Osteoblast (primary cell): Measurements from ENCODE around the gene RALGDS. TPM values are rescaled to one million over a fixed set of nuclear protein-coding genes. Genes with fewer than 3 reads are reported as not detected.
A peak's percentile ranks its signal among the peaks of the same experiment; 100 is the strongest.
"Not testable (repeated sequence)": the region's sequence is repeated elsewhere in the genome, so short reads cannot be mapped to it uniquely, and the experiment has no call there.

Source experiments
- DNase-seq: peaks from one replicate; pipeline ENCODE4 v3.0.0; 2011; ENCODE audit warnings: low spot score, mixed read lengths; ENCODE audit not compliant: insufficient read length; ENCODE audit errors: missing footprints
- H2AFZ ChIP-seq: 2 replicates; pipeline ENCODE4 v1.6.0; 2011; ENCODE audit warnings: mild to moderate bottlenecking, low read length
- H3K27ac ChIP-seq: 2 replicates; pipeline ENCODE4 v1.5.1; 2011; ENCODE audit warnings: mild to moderate bottlenecking, low read depth, low read length, moderate library complexity
- H3K27me3 ChIP-seq: 2 replicates; pipeline ENCODE4 v1.6.0; 2012; ENCODE audit warnings: mild to moderate bottlenecking, control low read depth, inconsistent platforms, low read length, moderate library complexity; ENCODE audit not compliant: insufficient read depth
- H3K36me3 ChIP-seq: 2 replicates; pipeline ENCODE4 v1.5.1; 2011; ENCODE audit warnings: mild to moderate bottlenecking, low read length, control low read depth, moderate library complexity; ENCODE audit not compliant: insufficient read depth
- H3K4me1 ChIP-seq: 2 replicates; pipeline ENCODE4 v1.5.1; 2011; ENCODE audit warnings: mild to moderate bottlenecking, low read length, control low read depth, moderate library complexity; ENCODE audit not compliant: insufficient read depth
- H3K4me2 ChIP-seq: 2 replicates; pipeline ENCODE4 v1.6.0; 2011; ENCODE audit warnings: mild to moderate bottlenecking, low read length; ENCODE audit not compliant: insufficient read depth
- H3K4me3 ChIP-seq: fragments of 200-600 bp; sonication (generic); 3 replicates; pipeline ENCODE4 v1.5.1; 2012; ENCODE audit warnings: mild to moderate bottlenecking, low read length, inconsistent platforms; ENCODE audit not compliant: insufficient read depth
- H3K79me2 ChIP-seq: 2 replicates; pipeline ENCODE4 v1.6.0; 2012; ENCODE audit warnings: mild to moderate bottlenecking, low read length, control low read depth, inconsistent platforms; ENCODE audit not compliant: insufficient read depth
- H3K9me3 ChIP-seq: 2 replicates; pipeline ENCODE4 v1.5.1; 2011; ENCODE audit warnings: low read depth, low read length, control low read depth
- H4K20me1 ChIP-seq: 2 replicates; pipeline ENCODE4 v1.6.0; 2012; ENCODE audit warnings: mild to moderate bottlenecking, low read length, control low read depth; ENCODE audit not compliant: insufficient read depth
- CTCF ChIP-seq: IDR thresholded peaks from 2 replicates; pipeline ENCODE4 v1.5.1; 2011; ENCODE audit warnings: mild to moderate bottlenecking, low read depth, low read length, moderate library complexity; ENCODE audit errors: extremely low read depth
- total RNA-seq: library from RNA; depleted of rRNA; stranded (reverse); fragments of >200 nt; gene quantifications from 2 replicates; pipeline ENCODE4 v1.2.3, GENCODE V29; 2012

The RALGDS gene
- total RNA-seq: 11.2 and 12.7 TPM in 2 replicates

- peak within 1 kb of the TSS; percentile 75 for H3K4me3 ChIP-seq
- H3K9me3 ChIP-seq: no peaks in the 10 kb centered on the region
- H3K36me3 ChIP-seq: no peaks in the 10 kb centered on the region
- no peak for TF ChIP-seq CTCF
- peaks cover 60% of the 10 kb centered on the region for H4K20me1 ChIP-seq
- peak within 1 kb of the TSS; percentile 87 for H3K4me2 ChIP-seq
- H2AFZ ChIP-seq: no peak within 1 kb of the TSS
- H3K4me1 ChIP-seq: peaks cover 34% of the 10 kb centered on the region
- H3K79me2 ChIP-seq: peaks cover under 1% of the 10 kb centered on the region
- peaks cover 7% of the 10 kb centered on the region for H3K27me3 ChIP-seq
- no peak within 1 kb of the TSS for H3K27ac ChIP-seq
- DNase-seq: peak; percentile 100
These were observed at the start of gene RALGDS for GRCh38 chr9:133121198-133121914. TSS of gene RALGDS (minus strand) at chr9:133121240. CDS start at chr9:133121154, 86 bp downstream.

- no peaks in the 10 kb centered on the region for H3K36me3 ChIP-seq
These were observed 49.7 kb upstream of the RALGDS start for GRCh38 chr9:133170716-133171115.

DNA sequence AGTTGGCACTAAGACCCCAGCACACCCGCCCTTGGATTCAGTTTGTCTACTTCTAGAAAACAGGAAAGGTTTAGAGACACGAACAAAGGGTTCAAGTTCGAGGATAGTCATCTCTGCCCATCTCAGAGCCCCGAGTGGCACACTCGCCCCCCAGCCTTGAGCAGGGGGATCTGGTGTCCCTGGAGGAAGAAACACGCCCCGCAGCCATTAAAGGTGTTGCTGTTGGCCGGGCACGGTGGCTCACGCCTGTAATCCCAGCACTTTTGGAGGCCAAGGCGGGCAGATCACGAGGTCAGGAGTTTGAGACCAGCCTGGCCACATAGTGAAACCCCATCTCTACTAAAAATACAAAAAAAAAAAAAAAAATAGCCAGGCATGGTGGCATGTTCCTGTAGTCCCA is 48.6 kb upstream of the RALGDS start:
- not testable (repeated sequence) for H3K36me3 ChIP-seq, H3K79me2 ChIP-seq, DNase-seq, H3K4me1 ChIP-seq, H3K4me3 ChIP-seq, H3K9me3 ChIP-seq, H4K20me1 ChIP-seq, H3K4me2 ChIP-seq, H3K27ac ChIP-seq, H2AFZ ChIP-seq
- peaks cover 15% of the 10 kb centered on the region for H3K27me3 ChIP-seq

More at GRCh38 chr9:133170716-133171115, 49.7 kb upstream of the RALGDS start:
- Histone ChIP-seq H3K4me2 (no peak overlapping the region), H2AFZ (no peak overlapping the region), H3K27ac (no peak overlapping the region), H4K20me1 (no peaks in the 10 kb centered on the region), H3K9me3 (no peaks in the 10 kb centered on the region), H3K4me3 (no peak overlapping the region), H3K4me1 (no peaks in the 10 kb centered on the region), H3K79me2 (no peaks in the 10 kb centered on the region), H3K27me3 (peaks cover 15% of the 10 kb centered on the region)
- no peak for TF ChIP-seq CTCF
- DNase-seq: no peak

DNA sequence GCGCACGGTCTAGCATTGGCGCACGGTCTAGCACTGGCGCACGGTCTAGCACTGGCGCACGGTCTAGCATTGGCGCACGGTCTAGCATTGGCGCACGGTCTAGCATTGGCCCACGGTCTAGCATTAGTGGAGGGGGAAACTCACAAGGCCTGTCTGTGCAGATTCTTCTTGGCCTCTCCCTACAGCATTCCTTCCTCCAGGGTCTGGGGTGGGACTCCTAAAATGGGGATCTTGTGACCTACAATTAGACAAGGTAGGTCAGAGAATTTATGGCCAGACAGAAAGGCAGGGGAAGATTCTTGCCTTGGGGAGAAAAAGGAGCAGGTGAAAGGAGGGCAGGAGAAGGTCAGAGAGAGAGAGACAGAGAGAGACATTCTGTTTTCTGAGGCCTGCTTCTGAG is 48.1 kb upstream of the RALGDS start:
- no peak overlapping the region for H3K27ac ChIP-seq
- no peaks in the 10 kb centered on the region for H4K20me1 ChIP-seq
- no peaks in the 10 kb centered on the region for H3K79me2 ChIP-seq
- TF ChIP-seq CTCF: no peak
- no peaks in the 10 kb centered on the region for H3K36me3 ChIP-seq
- peaks cover 14% of the 10 kb centered on the region for H3K27me3 ChIP-seq
- no peak overlapping the region for H3K4me3 ChIP-seq
- H3K4me2 ChIP-seq: no peak overlapping the region
- H2AFZ ChIP-seq: no peak overlapping the region
- peaks cover under 1% of the 10 kb centered on the region for H3K4me1 ChIP-seq
- H3K9me3 ChIP-seq: no peaks in the 10 kb centered on the region
- DNase-seq: no peak
